ENCODE measurements around the gene METTL8.
"Not testable (repeated sequence)": the region's sequence is repeated elsewhere in the genome, so short reads cannot be mapped to it uniquely, and the experiment has no call there.

Gene METTL8

DNA sequence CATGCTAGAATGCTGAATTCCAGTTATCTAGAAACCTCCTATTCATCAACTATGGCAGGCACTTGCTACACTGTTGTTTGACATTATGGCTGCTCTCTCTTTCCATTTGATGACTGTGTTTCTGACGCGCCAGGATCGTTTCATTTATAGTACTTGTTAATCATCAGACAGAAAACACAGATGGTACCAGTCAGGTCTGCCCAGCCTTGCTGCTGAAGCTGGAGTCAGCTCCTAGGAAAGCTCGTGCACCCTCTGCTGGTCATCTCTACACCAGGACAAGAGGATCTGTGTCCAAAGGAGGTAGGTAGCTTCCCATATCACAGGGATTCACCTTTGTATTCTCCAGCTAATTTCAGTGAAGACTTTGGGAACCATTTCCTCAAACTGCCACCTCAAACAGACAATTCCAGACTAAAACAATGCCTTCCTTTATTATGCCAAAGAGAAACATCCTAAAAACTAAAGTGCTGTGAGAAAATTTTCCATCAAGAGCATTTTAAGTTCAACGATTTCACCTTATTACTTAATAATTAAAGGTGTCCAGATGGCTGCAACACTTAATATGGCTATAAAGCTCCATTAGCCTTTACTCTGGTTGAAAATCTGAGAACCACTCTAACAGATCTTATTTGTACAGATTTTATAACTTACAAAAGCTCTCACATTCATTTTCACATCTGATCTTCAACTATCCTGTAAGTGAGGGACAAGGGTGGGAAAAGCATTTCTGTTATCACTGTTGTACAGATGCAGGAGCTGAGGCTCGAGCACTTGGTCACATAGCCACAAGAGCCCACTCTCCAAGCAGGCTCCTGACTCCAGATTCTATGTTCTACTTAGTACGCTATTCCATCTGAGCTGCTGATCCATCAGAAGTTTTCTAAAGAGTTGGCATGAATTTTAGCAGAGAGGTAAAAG lies 17.5 kb downstream of the METTL8 start:
- Histone ChIP-seq H3K27me3 (ENCODE audit: insufficient read depth, low read length) (no peaks in the 10 kb centered on the region), H2AFZ (ENCODE audit: low read depth, low read length) (no peak overlapping the region), H3K36me3 (ENCODE audit: insufficient read depth, low read length) (no peaks in the 10 kb centered on the region), H3K4me1 (ENCODE audit: insufficient read depth, low read length) (no peaks in the 10 kb centered on the region), H3K4me3 (ENCODE audit: low read length) (no peak overlapping the region), H3K9me3 (ENCODE audit: low read length) (no peaks in the 10 kb centered on the region)

DNA sequence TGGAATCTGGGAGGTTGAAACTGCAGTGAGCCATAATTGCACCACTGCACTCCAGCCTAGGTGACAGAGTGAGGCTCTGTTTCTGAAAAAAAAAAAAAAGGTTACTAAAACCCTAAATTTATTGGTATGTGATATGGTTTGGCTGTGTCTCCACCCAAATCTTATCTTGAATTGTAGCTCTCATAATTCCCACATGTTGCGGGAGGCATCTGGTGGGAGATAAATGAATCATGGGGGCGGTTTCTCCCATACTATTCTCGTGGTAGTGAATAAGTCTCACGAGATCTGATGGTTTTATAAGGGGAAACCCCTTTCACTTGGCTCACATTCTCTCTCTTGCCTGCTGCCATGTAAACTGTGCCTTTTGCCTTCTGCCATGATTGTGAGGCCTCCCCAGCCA lies 19.1 kb downstream of the METTL8 start:
- H3K4me3 ChIP-seq (ENCODE audit: low read length); H3K4me1 ChIP-seq (ENCODE audit: insufficient read depth, low read length); H3K27me3 ChIP-seq (ENCODE audit: insufficient read depth, low read length); H2AFZ ChIP-seq (ENCODE audit: low read depth, low read length); H3K9me3 ChIP-seq (ENCODE audit: low read length); H3K36me3 ChIP-seq (ENCODE audit: insufficient read depth, low read length): not testable (repeated sequence)

GRCh38 chr2:171412571-171413175 lies 21.1 kb downstream of the METTL8 start:
- Histone ChIP-seq H3K4me3 (ENCODE audit: low read length) (no peak overlapping the region), H3K9me3 (ENCODE audit: low read length) (no peaks in the 10 kb centered on the region), H3K36me3 (ENCODE audit: insufficient read depth, low read length) (no peaks in the 10 kb centered on the region), H3K27me3 (ENCODE audit: insufficient read depth, low read length) (no peaks in the 10 kb centered on the region), H3K4me1 (ENCODE audit: insufficient read depth, low read length) (peaks cover 5% of the 10 kb centered on the region), H2AFZ (ENCODE audit: low read depth, low read length) (no peak overlapping the region)

GRCh38 chr2:171411791-171412483 lies 21.9 kb downstream of the METTL8 start:
- Histone ChIP-seq H3K4me1 (ENCODE audit: insufficient read depth, low read length) (peaks cover 5% of the 10 kb centered on the region), H2AFZ (ENCODE audit: low read depth, low read length) (no peak overlapping the region), H3K36me3 (ENCODE audit: insufficient read depth, low read length) (no peaks in the 10 kb centered on the region), H3K27me3 (ENCODE audit: insufficient read depth, low read length) (no peaks in the 10 kb centered on the region), H3K9me3 (ENCODE audit: low read length) (no peaks in the 10 kb centered on the region), H3K4me3 (ENCODE audit: low read length) (no peak overlapping the region)

DNA sequence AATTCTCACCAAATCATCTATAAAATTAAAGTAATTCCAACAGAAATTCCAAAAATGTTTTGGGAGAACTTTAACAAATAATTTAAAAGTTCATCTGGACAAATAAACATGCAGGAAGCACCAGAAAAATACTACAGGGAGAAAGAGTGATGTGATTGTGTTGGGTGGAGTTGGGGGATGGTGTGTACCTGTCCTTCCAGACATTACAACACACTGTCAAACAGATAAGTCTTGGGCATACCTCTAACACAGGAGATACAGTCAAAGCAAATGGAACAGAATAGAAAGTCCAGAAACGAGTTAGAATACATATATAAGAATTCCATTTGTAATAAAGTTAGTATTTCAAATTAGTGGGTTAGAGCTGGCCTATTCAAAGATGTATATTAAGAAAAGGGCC lies 22.6 kb downstream of the METTL8 start:
- Histone ChIP-seq H3K27me3 (ENCODE audit: insufficient read depth, low read length) (no peaks in the 10 kb centered on the region), H3K9me3 (ENCODE audit: low read length) (no peaks in the 10 kb centered on the region), H3K4me3 (ENCODE audit: low read length) (no peak overlapping the region)

DNA sequence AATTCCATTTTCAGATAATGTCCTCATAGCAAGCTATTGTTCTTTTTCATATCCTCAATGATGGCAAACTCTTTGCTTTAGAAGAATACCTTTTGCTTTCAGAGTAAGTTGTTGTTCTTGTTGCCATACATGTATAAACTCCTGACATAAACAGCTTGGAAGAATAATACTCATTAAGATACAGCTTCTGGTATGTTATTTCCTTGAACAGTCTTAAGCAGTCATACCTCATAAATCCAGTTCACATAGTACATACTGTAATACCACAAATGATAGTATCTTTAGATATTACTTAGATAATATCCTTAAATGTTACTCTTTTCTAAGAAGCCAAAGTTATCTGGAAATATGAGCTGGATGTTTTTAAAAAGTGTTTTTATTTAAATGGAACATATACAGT lies 23.2 kb downstream of the METTL8 start:
- Histone ChIP-seq H3K4me1 (ENCODE audit: insufficient read depth, low read length) (peaks cover 5% of the 10 kb centered on the region), H3K36me3 (ENCODE audit: insufficient read depth, low read length) (no peaks in the 10 kb centered on the region), H3K4me3 (ENCODE audit: low read length) (no peak overlapping the region), H2AFZ (ENCODE audit: low read depth, low read length) (no peak overlapping the region), H3K9me3 (ENCODE audit: low read length) (no peaks in the 10 kb centered on the region), H3K27me3 (ENCODE audit: insufficient read depth, low read length) (no peaks in the 10 kb centered on the region)

More for the DNA sequence above, 22.6 kb downstream of the METTL8 start:
- peaks cover 5% of the 10 kb centered on the region for H3K4me1 ChIP-seq (ENCODE audit: insufficient read depth, low read length)
- no peaks in the 10 kb centered on the region for H3K36me3 ChIP-seq (ENCODE audit: insufficient read depth, low read length)
- H2AFZ ChIP-seq (ENCODE audit: low read depth, low read length), result no peak overlapping the region

- H3K9me3 ChIP-seq (ENCODE audit: low read length), result no peaks in the 10 kb centered on the region
- no peaks in the 10 kb centered on the region for H3K36me3 ChIP-seq (ENCODE audit: insufficient read depth, low read length)
- H3K4me1 ChIP-seq (ENCODE audit: insufficient read depth, low read length), result peaks cover 5% of the 10 kb centered on the region
- H3K27me3 ChIP-seq (ENCODE audit: insufficient read depth, low read length), result no peaks in the 10 kb centered on the region
- H3K4me3 ChIP-seq (ENCODE audit: low read length), result no peak overlapping the region
- no peak overlapping the region for H2AFZ ChIP-seq (ENCODE audit: low read depth, low read length)
These were observed 23.7 kb downstream of the METTL8 start for GRCh38 chr2:171410101-171410500.

GRCh38 chr2:171409436-171409971 lies 24.3 kb downstream of the METTL8 start:
- no peaks in the 10 kb centered on the region for H3K27me3 ChIP-seq (ENCODE audit: insufficient read depth, low read length)
- H3K4me1 ChIP-seq (ENCODE audit: insufficient read depth, low read length), result peaks cover 5% of the 10 kb centered on the region
- no peak overlapping the region for H3K4me3 ChIP-seq (ENCODE audit: low read length)
- H2AFZ ChIP-seq (ENCODE audit: low read depth, low read length), result no peak overlapping the region
- no peaks in the 10 kb centered on the region for H3K9me3 ChIP-seq (ENCODE audit: low read length)
- no peaks in the 10 kb centered on the region for H3K36me3 ChIP-seq (ENCODE audit: insufficient read depth, low read length)

DNA sequence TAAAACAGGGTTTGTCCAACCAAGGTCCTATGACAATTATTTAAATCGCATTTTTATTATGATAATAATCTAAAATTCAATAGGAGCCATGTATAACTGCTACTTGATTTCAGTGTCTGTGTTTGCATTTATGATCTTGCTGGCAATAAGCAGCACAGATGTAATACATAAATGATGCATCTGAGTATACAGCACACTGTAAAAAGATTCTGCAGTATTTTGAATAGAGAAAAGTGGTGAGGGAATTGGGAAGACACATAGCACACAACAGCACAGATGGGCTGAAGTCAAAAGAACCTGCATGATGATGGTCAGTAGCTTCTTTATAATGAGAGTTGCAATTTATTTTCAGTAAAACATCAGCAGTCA lies 26.1 kb downstream of the METTL8 start:
- H3K4me3 ChIP-seq (ENCODE audit: low read length), result no peak overlapping the region
- H3K9me3 ChIP-seq (ENCODE audit: low read length), result no peaks in the 10 kb centered on the region
- peaks cover 5% of the 10 kb centered on the region for H3K4me1 ChIP-seq (ENCODE audit: insufficient read depth, low read length)
- H3K36me3 ChIP-seq (ENCODE audit: insufficient read depth, low read length), result no peaks in the 10 kb centered on the region
- H3K27me3 ChIP-seq (ENCODE audit: insufficient read depth, low read length), result no peaks in the 10 kb centered on the region
- H2AFZ ChIP-seq (ENCODE audit: low read depth, low read length), result no peak overlapping the region

- Histone ChIP-seq H3K9me3 (ENCODE audit: low read length) (no peaks in the 10 kb centered on the region), H3K4me3 (ENCODE audit: low read length) (no peak overlapping the region), H3K36me3 (ENCODE audit: insufficient read depth, low read length) (no peaks in the 10 kb centered on the region), H3K4me1 (ENCODE audit: insufficient read depth, low read length) (peaks cover 5% of the 10 kb centered on the region), H2AFZ (ENCODE audit: low read depth, low read length) (no peak overlapping the region), H3K27me3 (ENCODE audit: insufficient read depth, low read length) (no peaks in the 10 kb centered on the region)
These were observed 26.6 kb downstream of the METTL8 start for GRCh38 chr2:171407030-171407675.

GRCh38 chr2:171406044-171406443 lies 27.7 kb downstream of the METTL8 start:
- Histone ChIP-seq H3K4me1 (ENCODE audit: insufficient read depth, low read length) (peaks cover 5% of the 10 kb centered on the region), H3K36me3 (ENCODE audit: insufficient read depth, low read length) (no peaks in the 10 kb centered on the region), H3K27me3 (ENCODE audit: insufficient read depth, low read length) (no peaks in the 10 kb centered on the region), H3K9me3 (ENCODE audit: low read length) (no peaks in the 10 kb centered on the region), H2AFZ (ENCODE audit: low read depth, low read length) (no peak overlapping the region), H3K4me3 (ENCODE audit: low read length) (no peak overlapping the region)

GRCh38 chr2:171405546-171405945 lies 28.2 kb downstream of the METTL8 start:
- no peaks in the 10 kb centered on the region for H3K9me3 ChIP-seq (ENCODE audit: low read length)
- no peaks in the 10 kb centered on the region for H3K27me3 ChIP-seq (ENCODE audit: insufficient read depth, low read length)
- no peaks in the 10 kb centered on the region for H3K36me3 ChIP-seq (ENCODE audit: insufficient read depth, low read length)
- H3K4me3 ChIP-seq (ENCODE audit: low read length), result no peak overlapping the region
- no peak overlapping the region for H2AFZ ChIP-seq (ENCODE audit: low read depth, low read length)
- H3K4me1 ChIP-seq (ENCODE audit: insufficient read depth, low read length), result peaks cover 5% of the 10 kb centered on the region

DNA sequence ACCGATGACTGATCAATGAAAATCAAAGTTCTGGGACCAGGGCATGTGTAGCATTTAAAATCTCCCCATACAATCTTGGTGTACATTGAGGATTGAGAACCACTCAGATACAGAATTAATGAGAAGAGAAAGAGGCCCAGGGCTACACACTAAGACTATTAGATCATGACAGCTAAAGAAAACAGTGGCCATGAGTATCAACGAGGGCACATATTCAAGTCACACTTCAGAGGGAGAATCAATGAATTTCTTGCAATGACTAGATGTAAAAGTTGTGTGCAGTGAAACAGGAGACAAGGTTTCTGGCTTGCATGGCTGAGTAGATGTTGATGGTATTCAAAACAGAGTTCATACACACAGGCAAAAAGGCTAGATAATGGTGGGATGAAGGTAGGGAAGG lies 29.1 kb downstream of the METTL8 start:
- H3K4me1 ChIP-seq (ENCODE audit: insufficient read depth, low read length), result peaks cover 4% of the 10 kb centered on the region
- no peaks in the 10 kb centered on the region for H3K27me3 ChIP-seq (ENCODE audit: insufficient read depth, low read length)
- no peaks in the 10 kb centered on the region for H3K9me3 ChIP-seq (ENCODE audit: low read length)
- no peaks in the 10 kb centered on the region for H3K36me3 ChIP-seq (ENCODE audit: insufficient read depth, low read length)
- no peak overlapping the region for H2AFZ ChIP-seq (ENCODE audit: low read depth, low read length)
- no peak overlapping the region for H3K4me3 ChIP-seq (ENCODE audit: low read length)
